HG03159 (cell line): ENCODE data around the gene SYNJ1.
"Not testable (repeated sequence)": the region's sequence is repeated elsewhere in the genome, so short reads cannot be mapped to it uniquely, and the experiment has no call there.

Source experiments
- ATAC-seq: cut with Tn5 transposase; IDR thresholded peaks from one replicate; pipeline ENCODE4 v1.9.1; 2021; ENCODE audit warnings: mild to moderate bottlenecking, moderate library complexity; ENCODE audit not compliant: unreplicated experiment

The SYNJ1 gene

GRCh38 chr21:32698971-32699693 lies 28.7 kb downstream of the SYNJ1 start:
- no peak for ATAC-seq

- no peak for ATAC-seq
These were observed 29.5 kb downstream of the SYNJ1 start for GRCh38 chr21:32698286-32698685.

GRCh38 chr21:32695482-32695881 lies 32.3 kb downstream of the SYNJ1 start:
- not testable (repeated sequence) for ATAC-seq

DNA sequence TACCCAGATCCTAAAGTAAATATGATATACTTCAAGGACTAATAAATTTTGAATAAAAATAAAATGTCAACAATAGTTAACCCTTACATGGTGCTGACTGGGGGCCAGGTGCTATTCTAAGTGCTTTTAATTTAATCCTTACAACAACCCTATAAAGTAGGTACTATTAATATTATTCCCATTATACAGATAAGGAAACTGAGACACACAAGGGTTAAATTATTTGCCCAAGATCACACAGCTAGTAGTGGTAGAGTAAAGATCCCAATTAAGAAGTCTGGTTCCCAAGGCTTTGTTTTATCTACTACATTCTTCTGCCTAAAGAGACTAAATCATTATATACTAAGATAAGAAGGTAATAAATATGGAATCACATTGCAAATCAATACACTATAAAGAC lies 34.2 kb downstream of the SYNJ1 start:
- ATAC-seq: no peak

DNA sequence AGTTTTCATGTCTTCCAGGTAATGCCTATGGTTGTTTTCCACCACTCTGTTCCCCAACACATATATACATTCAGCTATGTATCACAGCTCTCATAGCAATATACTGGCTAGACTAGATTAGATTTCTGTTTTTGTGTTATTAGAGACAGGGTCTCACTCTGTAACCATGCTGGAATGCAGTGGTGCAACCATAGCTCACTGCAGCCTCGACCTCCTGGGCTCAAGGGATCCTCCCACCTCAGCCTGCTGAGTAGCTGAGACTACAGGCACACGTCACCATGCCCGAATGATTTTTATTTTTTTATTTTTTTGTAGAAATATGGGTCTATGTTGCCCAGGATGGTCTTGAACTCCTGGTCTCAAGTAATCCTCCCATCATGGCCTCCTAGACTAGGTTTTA lies 37.7 kb downstream of the SYNJ1 start:
- ATAC-seq: no peak

DNA sequence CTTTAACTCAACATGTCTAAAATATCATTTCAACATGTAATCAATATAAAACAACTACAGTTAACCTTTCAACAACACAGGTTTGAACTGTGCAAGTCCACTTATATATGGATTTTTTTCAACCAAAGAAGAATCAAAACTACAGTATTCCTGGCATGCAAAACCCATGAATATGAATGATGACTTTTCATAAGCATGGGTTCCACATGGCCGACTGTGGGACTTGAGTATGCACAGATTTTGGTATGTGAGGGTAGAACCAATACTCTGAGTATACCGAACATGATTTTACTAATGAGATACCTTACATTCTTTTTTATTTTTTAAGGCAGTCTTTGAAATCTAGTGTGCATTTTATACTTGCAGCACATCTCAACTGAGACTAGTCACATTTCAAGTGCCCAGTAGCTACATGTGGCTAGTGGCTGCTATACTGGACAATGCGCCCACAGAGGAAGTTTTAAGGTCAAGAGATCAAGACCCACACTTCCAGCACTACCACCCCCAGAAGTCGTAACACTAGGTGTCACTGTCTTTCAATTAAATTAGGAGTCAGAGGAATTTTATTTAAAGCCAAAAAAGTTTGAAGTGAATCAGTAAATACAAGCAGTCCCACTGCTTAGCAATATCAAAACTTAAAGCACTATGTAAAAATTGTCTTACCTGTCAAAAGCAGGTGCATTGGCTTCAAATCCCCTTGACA lies 40.0 kb downstream of the SYNJ1 start:
- no peak for ATAC-seq

DNA sequence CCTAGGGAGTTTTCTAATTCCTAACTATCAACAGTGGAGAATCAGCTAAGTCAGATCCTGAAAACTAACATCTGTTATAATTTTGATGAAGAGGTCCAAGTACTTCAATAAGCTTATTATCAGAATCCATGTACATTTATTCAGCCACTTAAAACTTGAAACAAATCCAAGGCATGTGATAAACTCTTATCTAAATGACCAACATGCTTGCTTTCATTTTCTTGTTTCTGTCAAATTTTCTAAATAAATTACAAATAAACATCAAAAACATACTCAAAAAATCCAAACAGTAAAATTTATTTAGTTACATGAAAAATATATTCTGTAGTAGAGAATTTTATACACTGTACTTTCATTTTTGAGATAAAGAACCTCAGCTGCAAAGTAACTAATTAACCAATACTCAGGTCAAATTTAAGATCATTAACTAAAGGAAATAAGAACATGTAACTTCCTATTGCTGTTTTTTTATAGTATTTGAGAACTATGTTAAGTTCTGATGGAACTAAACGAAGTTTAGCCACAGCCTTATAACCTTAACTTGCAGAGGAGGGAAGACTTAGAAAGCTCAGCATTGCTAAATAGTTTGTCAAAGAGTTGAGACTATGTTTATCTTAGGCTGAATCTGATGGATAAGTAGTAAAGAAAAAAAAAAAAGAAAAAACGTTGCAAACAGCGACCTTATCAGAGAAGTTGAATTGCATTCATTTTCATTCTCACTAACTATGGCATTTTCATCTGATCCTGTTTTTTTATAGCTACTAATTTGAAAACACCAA lies 44.9 kb downstream of the SYNJ1 start:
- no peak for ATAC-seq

DNA sequence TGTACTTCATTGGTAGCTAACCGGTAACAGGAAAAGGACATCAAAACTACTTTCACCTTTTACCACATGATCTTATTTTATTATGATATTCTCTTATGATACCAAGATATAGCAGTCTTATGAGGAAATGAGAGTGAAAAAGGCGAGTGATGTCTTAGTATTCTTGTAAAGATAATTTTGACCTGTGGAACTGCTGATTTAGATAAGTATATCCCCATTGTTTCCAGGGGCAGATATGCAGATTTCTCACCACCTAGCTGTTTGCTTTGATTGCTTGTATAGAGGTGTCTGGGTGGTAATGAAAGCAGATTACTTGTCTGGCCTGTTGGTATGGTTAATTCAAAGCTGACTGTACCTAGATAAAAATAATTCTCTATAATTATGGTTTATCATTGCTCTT lies 53.1 kb downstream of the SYNJ1 start:
- no peak for ATAC-seq

DNA sequence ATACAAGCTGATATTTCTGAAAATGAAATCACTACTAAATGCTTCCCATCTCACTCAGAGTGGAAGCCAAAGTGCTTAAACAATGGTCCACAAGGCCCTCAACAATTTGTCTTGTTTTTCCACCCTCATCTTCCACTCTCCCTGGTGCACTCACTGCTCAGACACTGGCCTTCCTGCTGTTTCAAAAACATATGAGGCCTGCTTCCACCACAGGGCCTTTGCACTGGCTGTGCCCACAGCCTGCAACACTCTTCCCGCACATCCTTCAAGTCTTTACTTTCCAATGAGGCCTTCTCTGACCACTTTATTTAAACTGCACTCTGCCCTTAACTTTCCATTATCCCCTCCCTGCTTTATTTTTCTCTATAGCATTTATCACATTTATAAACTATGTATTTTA lies 53.8 kb downstream of the SYNJ1 start:
- ATAC-seq: no peak

GRCh38 chr21:32666258-32666657 lies 61.6 kb downstream of the SYNJ1 start:
- no peak for ATAC-seq

- not testable (repeated sequence) for ATAC-seq
These were observed 63.7 kb downstream of the SYNJ1 start for GRCh38 chr21:32664095-32664494.

DNA sequence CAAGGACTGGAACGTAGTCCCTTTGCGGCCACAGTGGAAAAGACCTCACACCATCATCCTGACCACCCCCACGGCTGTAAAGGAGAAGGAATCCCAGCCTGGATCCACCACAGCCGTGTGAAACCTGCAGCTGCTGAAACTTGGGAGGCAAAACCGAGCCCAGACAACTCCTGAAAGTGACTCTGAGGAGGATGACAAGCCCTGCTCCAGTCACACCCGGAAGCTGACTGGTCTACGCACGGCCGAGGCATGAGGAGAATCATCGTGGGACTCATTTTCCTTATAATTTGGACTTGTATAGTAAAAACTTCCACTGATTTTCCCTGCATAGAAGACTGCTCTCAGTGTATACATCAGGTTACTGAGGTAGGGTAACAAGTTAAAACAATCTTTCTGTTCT lies 65.8 kb downstream of the SYNJ1 start:
- not testable (repeated sequence) for ATAC-seq

DNA sequence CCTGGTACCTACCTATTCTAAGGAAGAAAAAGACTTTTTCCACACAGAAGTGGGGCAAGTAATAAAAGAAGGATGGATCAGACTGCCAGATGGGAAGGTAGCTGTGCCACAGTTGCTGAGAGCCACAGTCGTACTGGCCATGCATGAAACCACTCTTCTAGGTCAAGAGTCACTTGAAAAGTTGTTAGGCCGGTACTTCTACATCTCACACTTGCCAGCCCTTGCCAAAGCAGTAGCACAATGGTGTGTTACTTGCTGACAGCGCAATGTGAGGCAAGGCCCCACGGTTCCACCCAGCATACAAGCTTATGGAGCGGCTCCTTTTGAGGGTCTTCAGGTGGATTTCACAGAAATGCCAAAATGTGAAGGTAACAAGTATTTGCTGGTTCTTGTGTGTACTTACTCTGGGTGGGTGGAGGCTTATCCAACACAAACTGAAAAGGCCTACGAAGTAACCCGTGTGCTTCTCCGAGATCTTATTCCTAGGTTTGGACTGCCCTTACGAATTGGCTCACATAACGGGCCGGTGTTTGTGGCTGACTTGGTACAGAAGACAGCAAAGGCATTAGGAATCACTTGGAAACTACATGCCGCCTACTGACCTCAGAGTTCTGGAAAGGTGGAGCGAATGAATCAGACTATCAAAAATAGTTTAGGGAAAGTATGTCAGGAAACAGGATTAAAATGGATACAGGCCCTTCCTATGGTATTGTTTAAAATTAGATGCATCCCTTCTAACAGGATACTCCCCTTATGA lies 66.6 kb downstream of the SYNJ1 start:
- ATAC-seq: not testable (repeated sequence)

- ATAC-seq: no peak
These were observed 69.3 kb downstream of the SYNJ1 start for GRCh38 chr21:32658524-32658923.

- ATAC-seq: no peak
These were observed 74.4 kb downstream of the SYNJ1 start for GRCh38 chr21:32653326-32653901.

DNA sequence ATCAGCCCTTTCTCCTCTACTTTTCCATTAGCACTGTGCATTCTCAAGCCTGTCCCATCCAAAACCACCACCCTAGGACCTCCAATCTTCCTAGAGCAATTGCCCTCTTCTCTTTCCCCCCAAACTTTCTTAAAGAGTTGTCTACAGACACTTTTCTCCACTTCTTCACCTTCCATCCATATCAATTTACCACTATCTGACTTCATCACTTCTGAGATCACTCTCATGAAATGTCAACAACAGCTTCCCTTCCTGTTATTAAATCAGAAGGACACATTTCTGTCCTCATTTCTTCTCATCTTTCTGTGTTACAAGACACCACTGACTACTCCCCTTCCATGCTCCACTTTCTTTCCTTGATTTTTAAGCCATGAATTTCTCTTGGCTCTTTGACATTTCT lies 79.6 kb downstream of the SYNJ1 start:
- ATAC-seq: no peak

GRCh38 chr21:32645261-32646182 lies 82.3 kb downstream of the SYNJ1 start:
- no peak for ATAC-seq

GRCh38 chr21:32641710-32642698 lies 85.8 kb downstream of the SYNJ1 start:
- ATAC-seq: no peak
